HG03457 (cell line): ENCODE data around the gene FEV.

Experiments
- ATAC-seq: cut with Tn5 transposase; IDR thresholded peaks from one replicate; pipeline ENCODE4 v1.9.1; 2021; ENCODE audit warnings: moderate number of reproducible peaks; ENCODE audit not compliant: unreplicated experiment

Gene FEV

GRCh38 chr2:219017201-219017931 is 32.4 kb upstream of the FEV start:
- ATAC-seq = no peak

- no peak for ATAC-seq
These were observed 31.7 kb upstream of the FEV start for GRCh38 chr2:219016721-219017120.

- ATAC-seq = no peak
These were observed 25.9 kb upstream of the FEV start for GRCh38 chr2:219010873-219011272.

- ATAC-seq = no peak
These were observed 25.3 kb upstream of the FEV start for GRCh38 chr2:219010162-219010756.

GRCh38 chr2:219009294-219009693 is 24.3 kb upstream of the FEV start:
- ATAC-seq = no peak

GRCh38 chr2:219003979-219004378 is 19.0 kb upstream of the FEV start:
- ATAC-seq = no peak

- ATAC-seq = no peak
These were observed 18.3 kb upstream of the FEV start for GRCh38 chr2:219003267-219003634.

- ATAC-seq = no peak
These were observed 17.6 kb upstream of the FEV start for GRCh38 chr2:219002395-219003266.

GRCh38 chr2:219001577-219002394 is 16.8 kb upstream of the FEV start:
- ATAC-seq = no peak

GRCh38 chr2:219001100-219001576 is 16.2 kb upstream of the FEV start:
- ATAC-seq = no peak

GRCh38 chr2:219000569-219000960 is 15.6 kb upstream of the FEV start:
- no peak for ATAC-seq

GRCh38 chr2:218999881-219000568 is 15.0 kb upstream of the FEV start:
- ATAC-seq = no peak

- ATAC-seq = no peak
These were observed 14.3 kb upstream of the FEV start for GRCh38 chr2:218999021-218999880.

- ATAC-seq = no peak
These were observed 13.5 kb upstream of the FEV start for GRCh38 chr2:218998414-218999002.

- no peak for ATAC-seq
These were observed 12.7 kb upstream of the FEV start for GRCh38 chr2:218997731-218998130.

- no peak for ATAC-seq
These were observed 12.0 kb upstream of the FEV start for GRCh38 chr2:218996937-218997336.

GRCh38 chr2:218995972-218996711 is 11.2 kb upstream of the FEV start:
- ATAC-seq = no peak

- ATAC-seq = no peak
These were observed 10.6 kb upstream of the FEV start for GRCh38 chr2:218995561-218995960.
